ENCODE measurements around the gene MT1E. TPM values are rescaled to one million over a fixed set of nuclear protein-coding genes. Genes with fewer than 3 reads are reported as not detected.
A peak's percentile ranks its signal among the peaks of the same experiment; 100 is the strongest.

The MT1E gene
- total RNA-seq, 1 experiment from 2014 or later, result 114 TPM

DNA sequence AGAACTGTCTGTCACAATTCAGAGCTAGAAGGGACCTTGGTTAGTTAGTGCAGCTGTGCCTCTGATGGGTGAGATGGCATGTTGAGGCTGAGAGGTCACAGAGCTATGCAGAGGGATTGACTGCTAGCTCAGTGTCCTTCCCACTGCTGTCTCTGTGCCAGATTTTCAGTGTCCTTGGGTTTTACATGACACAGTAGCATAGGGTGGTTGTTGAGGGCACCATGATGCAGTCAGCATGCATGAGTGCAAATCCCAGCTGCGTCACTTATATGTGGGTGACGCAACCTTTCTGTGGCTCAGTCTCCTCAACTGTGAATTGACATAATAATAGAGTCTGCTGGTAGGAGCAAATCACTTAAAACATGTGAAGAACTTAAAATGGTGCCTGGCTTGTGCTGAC, 15.6 kb downstream of the MT1E start:
- CTCF ChIA-PET, result interaction anchor here (1.4 kb wide), 1 partner anchor 16 kb away, joined by 6 read pairs; the partner anchor contains the start of gene MT1E
- peaks cover 27% of the 10 kb centered on the region for H3K4me1 Mint-ChIP-seq
- DNase-seq (ENCODE audit: low spot score) (no peak), ATAC-seq (no peak)
- H3K36me3 Mint-ChIP-seq, result no peaks in the 10 kb centered on the region
- H3K9me3 Mint-ChIP-seq, result no peaks in the 10 kb centered on the region
- POLR2A ChIA-PET, result interaction anchor here (1.1 kb wide), 1 partner anchor 36 kb away, joined by 3 read pairs; no protein-coding TSS in a partner anchor
- no peak overlapping the region for H3K4me3 Mint-ChIP-seq
- TF ChIP-seq TEAD1 (CRISPR knock-in tag; IDR thresholded peaks at IDR 0.05) (no peak), MYBL2 (CRISPR knock-in tag; IDR thresholded peaks at IDR 0.05) (no peak), TEAD4 (CRISPR knock-in tag; IDR thresholded peaks at IDR 0.05) (no peak), GABPB1 (CRISPR knock-in tag; IDR thresholded peaks at IDR 0.05) (no peak), ZNF121 (CRISPR knock-in tag; IDR thresholded peaks at IDR 0.05) (no peak), GTF2I (CRISPR knock-in tag; conservative IDR thresholded peaks at IDR 0.05) (no peak), SOX15 (CRISPR knock-in tag; IDR thresholded peaks at IDR 0.05) (no peak), TP53 (CRISPR knock-in tag; IDR thresholded peaks at IDR 0.05) (no peak), CBFB (CRISPR knock-in tag; IDR thresholded peaks at IDR 0.05; ENCODE audit: low read depth) (no peak), ZNF396 (CRISPR knock-in tag; IDR thresholded peaks at IDR 0.05; ENCODE audit: borderline replicate concordance) (no peak)
- TF ChIP-seq, protein P1, sequence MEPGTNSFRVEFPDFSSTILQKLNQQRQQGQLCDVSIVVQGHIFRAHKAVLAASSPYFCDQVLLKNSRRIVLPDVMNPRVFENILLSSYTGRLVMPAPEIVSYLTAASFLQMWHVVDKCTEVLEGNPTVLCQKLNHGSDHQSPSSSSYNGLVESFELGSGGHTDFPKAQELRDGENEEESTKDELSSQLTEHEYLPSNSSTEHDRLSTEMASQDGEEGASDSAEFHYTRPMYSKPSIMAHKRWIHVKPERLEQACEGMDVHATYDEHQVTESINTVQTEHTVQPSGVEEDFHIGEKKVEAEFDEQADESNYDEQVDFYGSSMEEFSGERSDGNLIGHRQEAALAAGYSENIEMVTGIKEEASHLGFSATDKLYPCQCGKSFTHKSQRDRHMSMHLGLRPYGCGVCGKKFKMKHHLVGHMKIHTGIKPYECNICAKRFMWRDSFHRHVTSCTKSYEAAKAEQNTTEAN (CRISPR knock-in tag; IDR thresholded peaks at IDR 0.05), result no peak
- TF ChIP-seq, protein P2, sequence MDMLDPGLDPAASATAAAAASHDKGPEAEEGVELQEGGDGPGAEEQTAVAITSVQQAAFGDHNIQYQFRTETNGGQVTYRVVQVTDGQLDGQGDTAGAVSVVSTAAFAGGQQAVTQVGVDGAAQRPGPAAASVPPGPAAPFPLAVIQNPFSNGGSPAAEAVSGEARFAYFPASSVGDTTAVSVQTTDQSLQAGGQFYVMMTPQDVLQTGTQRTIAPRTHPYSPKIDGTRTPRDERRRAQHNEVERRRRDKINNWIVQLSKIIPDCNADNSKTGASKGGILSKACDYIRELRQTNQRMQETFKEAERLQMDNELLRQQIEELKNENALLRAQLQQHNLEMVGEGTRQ (CRISPR knock-in tag; IDR thresholded peaks at IDR 0.05), result no peak
- TF ChIP-seq, protein P3, sequence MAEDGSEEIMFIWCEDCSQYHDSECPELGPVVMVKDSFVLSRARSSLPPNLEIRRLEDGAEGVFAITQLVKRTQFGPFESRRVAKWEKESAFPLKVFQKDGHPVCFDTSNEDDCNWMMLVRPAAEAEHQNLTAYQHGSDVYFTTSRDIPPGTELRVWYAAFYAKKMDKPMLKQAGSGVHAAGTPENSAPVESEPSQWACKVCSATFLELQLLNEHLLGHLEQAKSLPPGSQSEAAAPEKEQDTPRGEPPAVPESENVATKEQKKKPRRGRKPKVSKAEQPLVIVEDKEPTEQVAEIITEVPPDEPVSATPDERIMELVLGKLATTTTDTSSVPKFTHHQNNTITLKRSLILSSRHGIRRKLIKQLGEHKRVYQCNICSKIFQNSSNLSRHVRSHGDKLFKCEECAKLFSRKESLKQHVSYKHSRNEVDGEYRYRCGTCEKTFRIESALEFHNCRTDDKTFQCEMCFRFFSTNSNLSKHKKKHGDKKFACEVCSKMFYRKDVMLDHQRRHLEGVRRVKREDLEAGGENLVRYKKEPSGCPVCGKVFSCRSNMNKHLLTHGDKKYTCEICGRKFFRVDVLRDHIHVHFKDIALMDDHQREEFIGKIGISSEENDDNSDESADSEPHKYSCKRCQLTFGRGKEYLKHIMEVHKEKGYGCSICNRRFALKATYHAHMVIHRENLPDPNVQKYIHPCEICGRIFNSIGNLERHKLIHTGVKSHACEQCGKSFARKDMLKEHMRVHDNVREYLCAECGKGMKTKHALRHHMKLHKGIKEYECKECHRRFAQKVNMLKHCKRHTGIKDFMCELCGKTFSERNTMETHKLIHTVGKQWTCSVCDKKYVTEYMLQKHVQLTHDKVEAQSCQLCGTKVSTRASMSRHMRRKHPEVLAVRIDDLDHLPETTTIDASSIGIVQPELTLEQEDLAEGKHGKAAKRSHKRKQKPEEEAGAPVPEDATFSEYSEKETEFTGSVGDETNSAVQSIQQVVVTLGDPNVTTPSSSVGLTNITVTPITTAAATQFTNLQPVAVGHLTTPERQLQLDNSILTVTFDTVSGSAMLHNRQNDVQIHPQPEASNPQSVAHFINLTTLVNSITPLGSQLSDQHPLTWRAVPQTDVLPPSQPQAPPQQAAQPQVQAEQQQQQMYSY (CRISPR knock-in tag; IDR thresholded peaks at IDR 0.05), result no peak
- TF ChIP-seq, protein P4, sequence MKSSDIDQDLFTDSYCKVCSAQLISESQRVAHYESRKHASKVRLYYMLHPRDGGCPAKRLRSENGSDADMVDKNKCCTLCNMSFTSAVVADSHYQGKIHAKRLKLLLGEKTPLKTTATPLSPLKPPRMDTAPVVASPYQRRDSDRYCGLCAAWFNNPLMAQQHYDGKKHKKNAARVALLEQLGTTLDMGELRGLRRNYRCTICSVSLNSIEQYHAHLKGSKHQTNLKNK (CRISPR knock-in tag; IDR thresholded peaks at IDR 0.05), result no peak
- TF ChIP-seq, protein P5, sequence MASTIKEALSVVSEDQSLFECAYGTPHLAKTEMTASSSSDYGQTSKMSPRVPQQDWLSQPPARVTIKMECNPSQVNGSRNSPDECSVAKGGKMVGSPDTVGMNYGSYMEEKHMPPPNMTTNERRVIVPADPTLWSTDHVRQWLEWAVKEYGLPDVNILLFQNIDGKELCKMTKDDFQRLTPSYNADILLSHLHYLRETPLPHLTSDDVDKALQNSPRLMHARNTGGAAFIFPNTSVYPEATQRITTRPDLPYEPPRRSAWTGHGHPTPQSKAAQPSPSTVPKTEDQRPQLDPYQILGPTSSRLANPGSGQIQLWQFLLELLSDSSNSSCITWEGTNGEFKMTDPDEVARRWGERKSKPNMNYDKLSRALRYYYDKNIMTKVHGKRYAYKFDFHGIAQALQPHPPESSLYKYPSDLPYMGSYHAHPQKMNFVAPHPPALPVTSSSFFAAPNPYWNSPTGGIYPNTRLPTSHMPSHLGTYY (CRISPR knock-in tag; IDR thresholded peaks at IDR 0.05), result no peak
- TF ChIP-seq, protein P6, sequence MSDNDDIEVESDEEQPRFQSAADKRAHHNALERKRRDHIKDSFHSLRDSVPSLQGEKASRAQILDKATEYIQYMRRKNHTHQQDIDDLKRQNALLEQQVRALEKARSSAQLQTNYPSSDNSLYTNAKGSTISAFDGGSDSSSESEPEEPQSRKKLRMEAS (CRISPR knock-in tag; IDR thresholded peaks at IDR 0.05), result no peak
- H3K27ac Mint-ChIP-seq, result no peak overlapping the region
- H3K27me3 Mint-ChIP-seq (ENCODE audit: low read depth), result peaks cover 100% of the 10 kb centered on the region

DNA sequence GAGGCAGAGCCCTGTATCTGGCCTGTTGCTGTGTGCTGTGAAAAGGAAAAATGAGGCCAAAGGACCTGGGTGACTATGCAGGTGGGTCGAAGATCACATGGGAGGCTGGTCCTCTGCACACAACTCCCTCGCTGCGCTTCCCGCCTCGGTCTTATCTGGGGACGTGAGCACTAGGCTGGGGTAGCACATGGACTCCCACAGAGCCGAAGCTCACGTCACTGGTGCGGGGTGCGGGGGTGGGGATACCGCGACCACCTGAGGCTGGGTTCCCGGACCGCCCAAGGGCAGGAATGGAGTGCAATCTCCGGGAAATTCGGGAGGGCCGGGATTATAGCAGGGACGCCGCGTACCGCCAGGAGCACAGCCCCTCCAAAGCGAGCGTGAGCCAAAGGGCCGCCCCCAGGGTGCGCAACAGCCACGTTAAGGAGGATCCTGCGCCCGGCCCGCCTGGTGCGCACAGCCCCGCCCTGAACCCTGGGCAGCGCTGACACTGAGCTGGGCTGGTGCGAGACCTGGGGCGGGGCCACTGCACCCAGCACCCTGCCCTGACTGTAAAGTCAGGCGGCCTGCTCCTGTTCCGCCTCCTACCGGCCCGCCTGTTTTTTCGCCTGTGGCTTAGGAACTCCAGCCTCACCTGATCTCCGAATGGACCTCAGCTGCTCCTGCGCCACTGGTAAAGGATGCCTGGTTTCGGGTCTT, 17.6 kb downstream of the MT1E start:
- ATAC-seq, result peak; percentile 80
- Mint-ChIP-seq H3K27ac (no peak overlapping the region), H3K4me3 (peak overlapping the region; percentile 63), H3K27me3 (ENCODE audit: low read depth) (peaks cover 100% of the 10 kb centered on the region), H3K36me3 (no peaks in the 10 kb centered on the region), H3K9me3 (no peaks in the 10 kb centered on the region), H3K4me1 (peaks cover 22% of the 10 kb centered on the region)
- DNase-seq (ENCODE audit: low spot score), result peak; percentile 63
- CTCF ChIA-PET, result interaction anchor here (0.8 to 2.8 kb wide), 13 partner anchors 9 to 58 kb away, joined by 3 to 15 read pairs (median 3); partner anchors contain the start of genes MT1B, MT1E, MT1G and MT2A
- POLR2A ChIA-PET, result interaction anchor here (0.6 kb wide), 1 partner anchor 13 kb away, joined by 3 read pairs; no protein-coding TSS in a partner anchor
- TF ChIP-seq, protein P7, sequence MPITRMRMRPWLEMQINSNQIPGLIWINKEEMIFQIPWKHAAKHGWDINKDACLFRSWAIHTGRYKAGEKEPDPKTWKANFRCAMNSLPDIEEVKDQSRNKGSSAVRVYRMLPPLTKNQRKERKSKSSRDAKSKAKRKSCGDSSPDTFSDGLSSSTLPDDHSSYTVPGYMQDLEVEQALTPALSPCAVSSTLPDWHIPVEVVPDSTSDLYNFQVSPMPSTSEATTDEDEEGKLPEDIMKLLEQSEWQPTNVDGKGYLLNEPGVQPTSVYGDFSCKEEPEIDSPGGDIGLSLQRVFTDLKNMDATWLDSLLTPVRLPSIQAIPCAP (CRISPR knock-in tag; IDR thresholded peaks at IDR 0.05), result no peak
- TF ChIP-seq MXD4 (CRISPR knock-in tag; IDR thresholded peaks at IDR 0.05; ENCODE audit: borderline replicate concordance) (no peak), SMAD3 (CRISPR knock-in tag; IDR thresholded peaks at IDR 0.05; ENCODE audit: borderline replicate concordance) (no peak), CREB1 (CRISPR knock-in tag; IDR thresholded peaks at IDR 0.05) (no peak), SP1 (CRISPR knock-in tag; conservative IDR thresholded peaks at IDR 0.05) (peak; percentile 47), NR1H2 (CRISPR knock-in tag; IDR thresholded peaks at IDR 0.05) (no peak), IRF2 (CRISPR knock-in tag; IDR thresholded peaks at IDR 0.05; ENCODE audit: borderline replicate concordance, low read depth) (no peak), NFE2L1 (CRISPR knock-in tag; IDR thresholded peaks at IDR 0.05) (no peak), ZNF121 (CRISPR knock-in tag; IDR thresholded peaks at IDR 0.05) (no peak), ZNF219 (CRISPR knock-in tag; IDR thresholded peaks at IDR 0.05; ENCODE audit: borderline replicate concordance) (no peak)
- TF ChIP-seq, protein P8, sequence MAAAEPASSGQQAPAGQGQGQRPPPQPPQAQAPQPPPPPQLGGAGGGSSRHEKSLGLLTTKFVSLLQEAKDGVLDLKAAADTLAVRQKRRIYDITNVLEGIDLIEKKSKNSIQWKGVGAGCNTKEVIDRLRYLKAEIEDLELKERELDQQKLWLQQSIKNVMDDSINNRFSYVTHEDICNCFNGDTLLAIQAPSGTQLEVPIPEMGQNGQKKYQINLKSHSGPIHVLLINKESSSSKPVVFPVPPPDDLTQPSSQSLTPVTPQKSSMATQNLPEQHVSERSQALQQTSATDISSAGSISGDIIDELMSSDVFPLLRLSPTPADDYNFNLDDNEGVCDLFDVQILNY (CRISPR knock-in tag; IDR thresholded peaks at IDR 0.05), result no peak

Data from WTC11 (cell line).